GM21526 (cell line): ENCODE results near the gene VTI1B.

Source experiments
- ATAC-seq: cut with Tn5 transposase; IDR thresholded peaks from one replicate; pipeline ENCODE4 v1.9.1; 2021; ENCODE audit warnings: moderate library complexity; ENCODE audit not compliant: unreplicated experiment, low FRiP score

Gene VTI1B

DNA sequence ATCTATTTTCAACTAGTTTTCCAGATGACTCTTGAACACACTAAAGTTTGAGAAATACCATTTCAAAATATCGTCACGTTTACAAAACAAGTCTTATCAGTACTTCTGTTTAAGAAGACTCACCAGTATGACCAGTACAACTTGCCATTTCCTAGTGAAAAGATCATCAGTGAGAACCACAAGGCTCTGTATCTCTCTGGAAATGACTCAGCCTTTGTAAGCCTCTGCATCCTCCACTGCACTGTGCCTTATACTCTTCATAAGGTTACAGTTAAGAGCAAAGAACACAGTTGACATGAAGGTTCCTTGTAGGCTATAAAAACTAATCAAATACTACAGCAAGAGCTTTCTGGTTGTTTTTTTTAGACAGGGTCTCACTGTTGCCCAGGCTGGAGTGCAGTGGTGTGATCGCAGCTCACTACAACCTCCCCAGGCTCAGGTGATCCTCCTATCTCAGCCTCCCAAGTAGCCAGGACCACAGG is 5.7 kb upstream of the VTI1B start:
- peak; percentile 84 for ATAC-seq

- no peak for ATAC-seq
Observed at GRCh38 chr14:67679006-67679405, 4.6 kb upstream of the VTI1B start.

DNA sequence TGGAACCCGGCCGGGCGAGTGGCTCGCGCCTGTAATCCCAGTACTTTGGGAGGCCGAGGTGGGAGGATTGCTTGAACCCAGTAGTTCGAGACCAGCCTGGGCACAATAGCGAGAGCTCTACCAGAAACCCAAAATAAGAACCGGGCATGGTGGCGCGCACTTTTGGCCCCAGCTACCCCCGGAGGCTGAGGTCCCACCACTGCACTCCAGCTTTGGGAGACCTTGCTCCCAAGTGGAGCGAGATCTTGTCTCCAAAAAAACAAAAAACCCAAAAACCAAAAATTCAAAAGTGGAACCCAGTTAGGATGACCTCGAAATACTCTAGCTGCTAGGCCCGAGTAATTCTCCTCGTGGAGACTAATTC is 769 bp upstream of the VTI1B start:
- ATAC-seq, result no peak

- peak; percentile 47 for ATAC-seq
Observed at GRCh38 chr14:67674139-67674479, 323 bp downstream of the VTI1B start.

DNA sequence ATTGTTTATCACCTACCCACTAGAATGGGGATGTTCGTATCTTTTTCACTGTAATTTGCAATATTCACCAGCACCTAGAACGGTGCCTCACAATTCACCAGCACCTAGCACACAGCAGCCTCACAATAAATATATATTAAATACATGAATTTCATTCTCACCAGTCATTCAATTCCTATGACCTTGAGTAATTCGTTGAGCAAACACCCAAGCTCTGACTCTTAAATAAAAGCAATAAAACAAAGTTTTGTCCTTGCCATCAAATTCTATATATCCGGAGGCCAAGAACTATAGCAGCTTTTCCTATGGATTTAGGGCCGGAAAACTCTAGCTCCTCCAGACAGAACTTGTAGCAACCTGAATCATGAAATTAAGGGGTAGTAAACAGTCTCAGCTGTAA is 981 bp downstream of the VTI1B start:
- no peak for ATAC-seq

DNA sequence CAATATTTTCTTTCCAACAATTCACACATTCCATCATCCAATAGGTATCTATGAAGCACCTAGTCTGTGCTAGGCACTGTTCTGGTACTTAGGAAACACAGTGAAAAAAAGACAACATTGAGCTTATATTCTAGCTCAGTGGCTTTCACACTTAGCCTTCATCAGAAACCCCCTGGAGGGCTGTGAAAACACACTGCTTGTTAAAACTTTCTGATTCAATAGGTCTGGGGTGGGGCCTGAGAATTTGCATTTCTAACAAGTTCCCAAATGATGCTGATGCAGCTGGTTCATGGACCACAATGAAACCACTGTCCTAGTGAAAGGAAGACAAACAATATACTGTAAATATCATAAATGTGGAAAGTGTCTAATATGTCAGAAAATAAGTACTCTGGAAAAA is 5.9 kb downstream of the VTI1B start:
- no peak for ATAC-seq

DNA sequence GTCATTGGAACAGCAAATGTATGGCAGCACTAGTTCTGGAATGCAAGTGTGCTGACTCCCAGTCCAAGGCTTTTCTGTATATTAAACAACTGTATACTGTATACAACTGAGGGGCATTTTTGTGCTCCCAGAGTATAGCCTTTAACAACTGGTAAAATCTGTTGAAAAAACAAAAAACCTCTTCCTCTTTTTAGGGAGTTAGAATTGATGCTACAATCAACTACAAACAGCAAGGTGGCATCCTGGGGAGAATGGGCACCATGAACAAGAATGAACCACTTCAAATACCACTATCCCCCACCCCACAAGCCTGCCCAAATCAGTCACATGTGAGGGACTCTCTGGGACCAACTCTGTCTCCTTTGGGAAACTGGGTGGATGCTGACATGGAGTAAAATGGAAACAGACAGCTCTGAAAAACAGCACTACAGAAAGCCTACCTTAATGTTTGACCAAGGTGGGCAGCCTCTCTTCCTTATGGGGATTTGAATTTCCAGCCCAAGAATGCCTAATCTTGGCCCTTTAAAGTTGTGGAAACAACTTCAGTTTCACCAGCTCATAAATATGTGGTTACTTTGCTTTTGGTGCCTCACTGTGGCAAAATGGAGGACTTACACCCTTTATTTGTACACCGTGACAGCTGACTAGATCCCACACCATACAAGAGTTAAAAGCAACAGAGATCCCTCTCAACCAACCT is 7.5 kb downstream of the VTI1B start:
- ATAC-seq, result peak; percentile 54

DNA sequence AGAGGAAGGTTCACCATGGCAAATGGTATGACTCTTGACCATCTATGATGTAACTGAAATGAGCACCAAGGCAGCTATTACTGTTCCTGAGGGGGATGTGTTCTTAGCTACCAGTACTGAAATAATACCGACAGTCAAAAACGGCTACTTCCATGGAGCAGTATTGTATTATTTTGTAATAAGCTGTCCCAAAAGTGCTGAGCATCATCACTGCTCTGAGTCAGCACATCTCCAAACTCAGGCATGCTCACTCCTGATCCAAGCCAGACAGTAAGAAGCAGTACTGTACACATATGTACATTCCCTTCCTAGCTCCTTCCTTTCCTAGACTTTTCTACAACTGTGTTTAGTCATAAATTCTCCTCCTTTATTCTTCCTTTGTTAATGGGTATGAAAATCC is 8.6 kb downstream of the VTI1B start:
- ATAC-seq, result no peak

GRCh38 chr14:67663633-67664032 is 10.8 kb downstream of the VTI1B start:
- ATAC-seq, result no peak

DNA sequence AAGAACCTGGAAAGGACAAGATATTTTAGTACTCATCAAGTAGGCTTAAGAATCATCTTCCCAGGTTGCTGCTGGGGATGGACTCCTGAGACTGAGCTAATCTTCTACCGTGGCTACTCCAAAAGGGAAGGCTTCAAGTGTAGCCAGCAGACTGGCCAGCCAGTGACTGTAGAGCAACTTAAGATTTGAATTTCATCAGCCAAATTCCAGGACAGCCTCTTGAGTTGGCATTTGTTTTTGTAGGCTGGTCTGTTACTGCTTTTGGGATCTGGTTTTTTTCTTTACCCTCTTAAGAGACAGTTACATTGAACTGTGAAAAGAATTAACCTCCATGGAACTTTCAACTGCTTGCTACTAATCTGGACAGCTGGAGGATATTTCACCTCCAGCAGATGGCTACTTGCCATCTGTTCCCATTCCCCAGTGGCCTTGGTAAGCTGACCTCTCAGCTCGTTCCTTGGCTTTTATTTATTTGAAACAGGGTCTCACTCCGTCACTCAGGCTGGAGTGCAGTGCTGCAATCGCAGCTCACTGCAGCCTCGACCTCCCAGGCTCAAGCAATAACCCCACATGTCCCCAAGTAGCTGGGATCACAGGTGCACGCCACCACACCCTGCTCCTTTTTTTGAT is 20.7 kb downstream of the VTI1B start:
- no peak for ATAC-seq

DNA sequence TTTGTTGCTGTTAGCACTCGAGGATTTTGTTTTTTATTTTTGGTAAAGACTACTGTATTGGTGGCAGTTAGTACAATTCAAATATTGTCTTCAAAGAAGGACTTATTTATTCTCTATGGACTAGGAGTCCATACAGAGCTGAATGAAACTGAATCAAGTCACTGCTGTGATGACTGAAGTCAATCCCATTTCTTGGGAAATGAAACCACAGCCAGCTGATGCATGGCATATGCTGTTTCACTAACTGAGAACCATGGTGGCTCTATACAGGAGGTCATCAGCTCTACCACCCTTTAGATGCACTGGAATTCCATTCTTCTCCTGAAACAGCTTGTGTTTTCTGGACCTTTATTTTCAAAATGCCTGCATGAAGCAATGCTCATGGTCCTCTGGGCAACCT is 22.2 kb downstream of the VTI1B start:
- ATAC-seq, result no peak

- ATAC-seq, result no peak
Observed at GRCh38 chr14:67650694-67651093, 23.7 kb downstream of the VTI1B start.

GRCh38 chr14:67650151-67650550 is 24.3 kb downstream of the VTI1B start:
- no peak for ATAC-seq

DNA sequence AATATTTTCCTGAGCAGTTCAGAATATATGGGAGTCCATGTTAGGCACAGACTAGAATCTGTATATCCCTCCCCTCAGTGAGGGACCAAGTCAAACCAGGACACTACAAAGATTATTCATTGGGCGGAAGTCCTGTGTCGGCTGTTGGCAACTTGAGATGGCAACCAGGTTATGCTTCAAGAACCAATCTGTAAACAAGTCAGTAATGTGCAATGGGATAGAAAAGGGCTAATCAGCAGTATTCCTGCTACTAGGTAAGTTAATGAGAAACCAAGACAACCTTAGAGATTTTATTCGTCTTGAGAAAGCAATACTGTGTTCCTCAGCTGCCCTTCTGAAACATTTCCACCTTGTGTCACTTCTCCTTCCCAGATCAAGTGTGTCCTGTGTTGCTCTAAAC is 28.3 kb downstream of the VTI1B start:
- ATAC-seq, result no peak

DNA sequence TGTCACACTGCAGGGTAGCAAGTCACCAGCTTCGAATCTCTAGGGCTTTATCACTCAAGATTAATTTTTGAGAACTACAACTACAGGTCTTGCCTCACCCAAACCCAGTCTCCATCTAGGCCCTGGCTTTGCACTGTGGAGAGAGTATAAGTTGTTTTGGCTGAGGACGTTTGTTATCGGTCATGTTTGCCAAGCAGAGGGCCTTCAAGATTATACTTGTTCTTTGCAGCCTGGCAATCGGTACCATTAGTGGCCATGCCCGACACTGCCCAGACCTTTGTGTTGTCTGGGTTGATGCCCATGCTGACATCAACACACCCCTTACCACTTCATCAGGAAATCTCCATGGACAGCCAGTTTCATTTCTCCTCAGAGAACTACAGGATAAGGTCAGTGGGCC is 29.0 kb downstream of the VTI1B start:
- no peak for ATAC-seq

- no peak for ATAC-seq
Observed at GRCh38 chr14:67644428-67644827, 30.0 kb downstream of the VTI1B start.

GRCh38 chr14:67643713-67644112 is 30.7 kb downstream of the VTI1B start:
- ATAC-seq, result no peak

DNA sequence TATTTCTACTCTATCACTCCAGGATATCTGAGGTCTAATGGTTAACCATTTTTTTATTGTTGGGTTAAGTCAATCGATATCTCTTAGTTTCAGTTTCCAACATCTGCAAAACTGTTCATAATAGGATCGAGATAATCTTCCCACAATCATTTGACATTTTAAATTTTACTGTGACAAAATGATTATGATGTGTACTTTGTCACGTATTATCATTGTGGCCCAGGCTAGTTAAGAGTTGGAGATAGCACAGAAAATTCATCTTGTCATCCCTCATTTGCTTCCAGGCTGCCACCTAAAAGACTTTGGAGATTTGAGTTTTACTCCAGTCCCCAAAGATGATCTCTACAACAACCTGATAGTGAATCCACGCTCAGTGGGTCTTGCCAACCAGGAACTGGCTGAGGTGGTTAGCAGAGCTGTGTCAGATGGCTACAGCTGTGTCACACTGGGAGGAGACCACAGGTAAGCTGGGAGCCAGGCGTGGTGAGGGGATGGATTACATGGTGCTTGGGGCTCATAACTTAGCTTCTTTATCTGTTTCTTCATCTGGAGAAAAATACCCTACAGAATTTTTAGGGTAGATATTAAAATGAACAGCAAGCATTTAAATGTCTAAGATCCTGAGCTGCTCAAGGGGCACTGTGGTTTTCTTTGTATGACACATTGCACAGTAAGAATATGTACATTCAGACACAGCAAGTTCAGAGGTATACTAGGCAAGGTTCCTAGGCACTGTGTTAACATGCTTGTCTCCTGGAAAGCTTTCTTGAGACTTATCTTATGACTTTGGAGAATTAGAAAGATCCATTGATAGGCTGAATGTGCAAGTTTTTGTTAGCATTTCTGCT is 32.3 kb downstream of the VTI1B start:
- no peak for ATAC-seq

- no peak for ATAC-seq
Observed at GRCh38 chr14:67641480-67641879, 33.0 kb downstream of the VTI1B start.

DNA sequence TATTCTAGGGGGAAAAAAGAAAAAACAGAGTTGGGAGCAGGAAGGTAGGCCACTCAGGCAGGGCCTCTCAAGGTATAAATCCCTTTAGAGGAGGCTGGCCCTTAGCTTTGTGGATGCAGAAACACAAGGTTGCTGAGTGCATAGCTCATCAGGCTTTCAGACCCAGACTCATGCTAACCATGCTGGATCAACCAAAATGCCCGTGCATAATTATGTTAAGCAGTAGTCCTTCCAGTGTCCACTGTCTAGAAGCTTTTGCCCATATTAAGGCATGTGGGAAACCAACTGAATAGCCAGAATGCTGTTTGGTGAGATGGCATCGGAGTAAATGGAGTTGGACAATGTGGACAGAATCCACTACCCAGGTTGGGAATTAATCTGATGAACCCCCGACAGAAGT is 35.8 kb downstream of the VTI1B start:
- no peak for ATAC-seq

DNA sequence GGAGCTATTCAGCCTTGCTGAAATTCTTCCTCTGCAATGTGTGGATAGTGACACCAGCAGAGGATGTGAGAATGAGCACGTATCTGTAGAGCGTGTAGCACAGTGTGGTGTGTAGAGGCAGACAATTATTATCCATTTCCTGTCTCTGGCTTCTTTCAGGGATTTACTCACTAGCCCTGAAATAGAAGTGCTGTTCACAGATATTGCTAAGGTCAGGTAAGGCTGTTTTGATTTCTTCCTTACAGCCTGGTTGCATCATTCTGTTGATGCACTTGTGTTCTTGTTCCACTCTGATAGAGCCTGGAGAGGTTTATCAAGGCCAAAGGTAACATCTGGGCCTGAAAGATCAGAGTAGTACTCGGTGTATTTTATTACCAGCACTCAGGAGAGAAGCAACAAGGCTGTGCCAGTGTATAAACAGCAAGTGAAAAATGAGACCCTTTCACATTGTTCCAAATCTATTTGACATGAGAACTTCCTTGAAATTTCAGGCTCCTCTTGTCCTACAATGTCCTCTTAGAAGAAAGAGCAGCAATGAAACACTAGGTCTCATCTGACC is 38.0 kb downstream of the VTI1B start:
- ATAC-seq, result no peak
